HepG2 (cell line): ENCODE results near the gene DRD1. TPM values are rescaled to one million over a fixed set of nuclear protein-coding genes. Genes with fewer than 3 reads are reported as not detected.

Experiments used
- ARNT2 ChIP-seq: sonication (generic); formaldehyde crosslinking; IDR thresholded peaks from 2 replicates; pipeline ENCODE4 v1.8.0; 2022; ENCODE audit warnings: mild to moderate bottlenecking, low read depth, missing genetic modification reagents, moderate library complexity
- ASH2L ChIP-seq: fragments of 300-600, 200-600 bp; sonication (generic); IDR thresholded peaks from 2 replicates; pipeline ENCODE4 v1.7.0; 2017; ENCODE audit warnings: low read depth, mild to moderate bottlenecking, moderate library complexity, mixed read lengths, low read length; ENCODE audit not compliant: insufficient read length
- CEBPG ChIP-seq: IDR thresholded peaks from 2 replicates; pipeline ENCODE4 v1.6.1; 2016
- EHMT2 ChIP-seq: fragments of 200-600 bp; sonication (generic); IDR thresholded peaks from 2 replicates; pipeline ENCODE4 v1.7.0; 2017; ENCODE audit warnings: antibody characterized with exemption, low read depth, low read length, borderline replicate concordance
- EP300 ChIP-seq, 3 experiments: sonication (generic) in 1 of 3; formaldehyde crosslinking in 1 of 3; IDR thresholded peaks; 2 replicates each; pipeline versions ENCODE4 v1.5.1 to v1.6.1; 2011 to 2020; ENCODE audit warnings: low read depth in 2 of 3, low read length in 2 of 3, borderline replicate concordance in 1 of 3, improper control_type of control experiment in 1 of 3, mild to moderate bottlenecking in 1 of 3, missing genetic modification reagents in 1 of 3, moderate library complexity in 1 of 3
- HNF4A ChIP-seq: sonication (generic); formaldehyde crosslinking; IDR thresholded peaks from 2 replicates; pipeline ENCODE4 v1.4.0; 2020; ENCODE audit warnings: missing genetic modification reagents
- HNF4G ChIP-seq, 2 experiments: sonication (generic) in 1 of 2; formaldehyde crosslinking in 1 of 2; IDR thresholded peaks; 2 replicates each; pipeline versions ENCODE4 v1.4.0 to v1.6.1; 2011 to 2020; ENCODE audit warnings: borderline replicate concordance in 2 of 2, low read depth in 2 of 2, mild to moderate bottlenecking in 2 of 2, low read length in 1 of 2, missing genetic modification reagents in 1 of 2, moderate library complexity in 1 of 2
- MAFG ChIP-seq: sonication (generic); formaldehyde crosslinking; IDR thresholded peaks from 2 replicates; pipeline ENCODE4 v1.5.1; 2020; ENCODE audit warnings: mild to moderate bottlenecking, missing genetic modification reagents
- MAFK ChIP-seq, 2 experiments: IDR thresholded peaks in 1 of 2; conservative IDR thresholded peaks in 1 of 2; 2 replicates each; pipeline ENCODE4 v1.6.1; 2011; ENCODE audit warnings: improper control_type of control experiment in 2 of 2, low read length in 2 of 2
- NCOA2 ChIP-seq: sonication (generic); formaldehyde crosslinking; IDR thresholded peaks from 2 replicates; pipeline ENCODE4 v1.8.0; 2022; ENCODE audit warnings: inconsistent platforms
- NFIB ChIP-seq: sonication (generic); formaldehyde crosslinking; IDR thresholded peaks from 2 replicates; pipeline ENCODE4 v1.9.0; 2021; ENCODE audit warnings: missing genetic modification reagents, mild to moderate bottlenecking, borderline replicate concordance
- PCBP1 ChIP-seq: fragments of 200-400 bp; formaldehyde crosslinking; IDR thresholded peaks from 2 replicates; pipeline ENCODE4 v1.6.1; 2017; ENCODE audit warnings: mild to moderate bottlenecking, low read depth, low read length, borderline replicate concordance
- SIN3B ChIP-seq: fragments of 150-350 bp; IDR thresholded peaks from 2 replicates; pipeline ENCODE4 v1.6.1; 2014; ENCODE audit warnings: low read length
- SOX13 ChIP-seq, 3 experiments: fragments of 450-650 bp in 1 of 3; sonication (generic) in 1 of 3; formaldehyde crosslinking in 1 of 3; IDR thresholded peaks in 2 of 3; conservative IDR thresholded peaks in 1 of 3; 2 replicates each; pipeline versions ENCODE4 v1.5.0 to v1.6.1; 2016 to 2020; ENCODE audit warnings: antibody characterized with exemption in 1 of 3, mild to moderate bottlenecking in 1 of 3, missing compliant biosample characterization in 1 of 3, missing genetic modification reagents in 1 of 3, moderate library complexity in 1 of 3
- SOX5 ChIP-seq: IDR thresholded peaks from 2 replicates; pipeline ENCODE4 v1.6.1; 2016; ENCODE audit warnings: borderline replicate concordance
- TBX2 ChIP-seq: sonication (generic); formaldehyde crosslinking; IDR thresholded peaks from 2 replicates; pipeline ENCODE4 v1.5.0; 2020; ENCODE audit warnings: missing genetic modification reagents, mild to moderate bottlenecking, borderline replicate concordance
- ZNF17 ChIP-seq: sonication (generic); formaldehyde crosslinking; IDR thresholded peaks from 2 replicates; pipeline ENCODE4 v1.5.0; 2020; ENCODE audit warnings: mild to moderate bottlenecking, missing genetic modification reagents
- ZNF235 ChIP-seq: sonication (generic); formaldehyde crosslinking; IDR thresholded peaks from 2 replicates; pipeline ENCODE4 v1.8.1; 2023; ENCODE audit warnings: mild to moderate bottlenecking, missing genetic modification reagents, borderline replicate concordance
- ZNF30 ChIP-seq: sonication (generic); formaldehyde crosslinking; IDR thresholded peaks from 2 replicates; pipeline ENCODE4 v1.5.0; 2020; ENCODE audit warnings: mild to moderate bottlenecking, missing genetic modification reagents
- ZNF781 ChIP-seq: sonication (generic); formaldehyde crosslinking; IDR thresholded peaks from 2 replicates; pipeline ENCODE4 v1.5.1; 2020; ENCODE audit warnings: borderline replicate concordance, mild to moderate bottlenecking, missing genetic modification reagents; ENCODE audit errors: not compliant biosample characterization
- polyA plus RNA-seq, 8 experiments: library from polyadenylated mRNA; depleted of rRNA in 3 of 8; stranded (reverse) in 7 of 8; unstranded in 1 of 8; fragments of >200 nt; fragmentation: Illumina TruSeq in 4 of 8; extraction: Trizol in 4 of 8; gene quantifications; 2 replicates each; pipeline versions ENCODE4 v1.2.1 to v1.2.3, GENCODE V29; 2011 to 2016; ENCODE audit warnings: low read depth in 4 of 8, missing spikeins in 1 of 8, mixed read lengths in 1 of 8; ENCODE audit not compliant: insufficient read depth in 1 of 8
- total RNA-seq, 5 experiments: library from RNA; depleted of rRNA; stranded (reverse); fragments of >200 nt; fragmentation: Illumina TruSeq; extraction: Trizol; gene quantifications; 2 replicates each; pipeline ENCODE4 v1.2.3, GENCODE V29; 2016; ENCODE audit warnings: low read depth in 1 of 5
- TF ChIP-seq, protein P1 (sequence below): sonication (generic); formaldehyde crosslinking; IDR thresholded peaks from 2 replicates; pipeline ENCODE4 v1.5.1; 2020; ENCODE audit warnings: missing genetic modification reagents, mild to moderate bottlenecking, borderline replicate concordance
- TF ChIP-seq, protein P2 (sequence below): sonication (generic); formaldehyde crosslinking; conservative IDR thresholded peaks from 2 replicates; pipeline ENCODE4 v1.4.0; 2020; ENCODE audit warnings: missing genetic modification reagents
- TF ChIP-seq, protein P3 (sequence below): sonication (generic); formaldehyde crosslinking; conservative IDR thresholded peaks from 2 replicates; pipeline ENCODE4 v1.4.0; 2020; ENCODE audit warnings: missing genetic modification reagents

DRD1 gene
- total and polyA plus RNA-seq, 2 of the 13 experiments (the other 11 are each of a cell fraction or from before 2014, with no cell fraction given): not detected

DNA sequence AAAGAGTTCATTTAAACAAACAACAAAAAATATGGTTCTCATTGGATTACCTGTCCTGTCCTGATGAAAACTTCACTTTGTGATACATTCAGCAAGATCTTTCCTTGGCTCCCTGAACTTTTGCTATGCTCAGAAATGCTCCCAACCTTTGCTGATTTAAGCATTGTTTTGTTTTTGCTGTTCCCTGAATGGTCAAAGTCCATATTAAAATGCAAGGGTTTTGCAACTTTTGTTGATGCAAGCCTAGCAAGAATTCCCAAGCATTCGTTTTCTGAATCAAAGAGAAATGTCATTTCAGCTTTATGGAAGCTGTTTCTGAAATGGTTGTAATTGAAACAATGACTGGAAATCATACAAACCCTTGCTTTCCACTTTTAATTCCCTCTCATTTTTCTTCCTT, 31.3 kb upstream of the DRD1 start (continued):
- TF ChIP-seq HNF4G (IDR thresholded peaks at IDR 0.05; ENCODE audit: borderline replicate concordance, low read depth, low read length): peak; percentile 34; the same call in 1 of the 2 replicates
- TF ChIP-seq HNF4G (CRISPR knock-in tag; IDR thresholded peaks at IDR 0.05; ENCODE audit: borderline replicate concordance, low read depth): 0 out of 2 replicates have a peak, but pooled peaks have one; percentile 40
- peak; percentile 67 for TF ChIP-seq CEBPG (CRISPR knock-in tag)
- peak; percentile 21 for TF ChIP-seq ASH2L
- TF ChIP-seq ZNF17 (CRISPR knock-in tag): no peak
- no peak for TF ChIP-seq ZNF235
- peak in 1 of 2 experiments; percentile 36; a peak in 1 of 4 replicates for TF ChIP-seq EP300 (IDR thresholded peaks at IDR 0.05; ENCODE audit: low read depth in 2 of 2, low read length in 2 of 2)
- TF ChIP-seq EP300 (CRISPR knock-in tag; IDR thresholded peaks at IDR 0.05; ENCODE audit: borderline replicate concordance): no peak
- TF ChIP-seq, protein P1, sequence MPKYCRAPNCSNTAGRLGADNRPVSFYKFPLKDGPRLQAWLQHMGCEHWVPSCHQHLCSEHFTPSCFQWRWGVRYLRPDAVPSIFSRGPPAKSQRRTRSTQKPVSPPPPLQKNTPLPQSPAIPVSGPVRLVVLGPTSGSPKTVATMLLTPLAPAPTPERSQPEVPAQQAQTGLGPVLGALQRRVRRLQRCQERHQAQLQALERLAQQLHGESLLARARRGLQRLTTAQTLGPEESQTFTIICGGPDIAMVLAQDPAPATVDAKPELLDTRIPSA (CRISPR knock-in tag): no peak
- no peak for TF ChIP-seq SOX13 (IDR thresholded peaks at IDR 0.05)
- 0 out of 4 replicates have a peak, but pooled peaks of 1 of the 2 experiments have one; percentile 35 for TF ChIP-seq SOX13 (CRISPR knock-in tag; conservative IDR thresholded peaks at IDR 0.05 in 1 of 2, IDR thresholded peaks at IDR 0.05 in 1 of 2)
- TF ChIP-seq ZNF781 (CRISPR knock-in tag): no peak
- TF ChIP-seq NCOA2 (CRISPR knock-in tag): no peak
- peak; percentile 71 for TF ChIP-seq HNF4A (CRISPR knock-in tag)
- TF ChIP-seq, protein P2, sequence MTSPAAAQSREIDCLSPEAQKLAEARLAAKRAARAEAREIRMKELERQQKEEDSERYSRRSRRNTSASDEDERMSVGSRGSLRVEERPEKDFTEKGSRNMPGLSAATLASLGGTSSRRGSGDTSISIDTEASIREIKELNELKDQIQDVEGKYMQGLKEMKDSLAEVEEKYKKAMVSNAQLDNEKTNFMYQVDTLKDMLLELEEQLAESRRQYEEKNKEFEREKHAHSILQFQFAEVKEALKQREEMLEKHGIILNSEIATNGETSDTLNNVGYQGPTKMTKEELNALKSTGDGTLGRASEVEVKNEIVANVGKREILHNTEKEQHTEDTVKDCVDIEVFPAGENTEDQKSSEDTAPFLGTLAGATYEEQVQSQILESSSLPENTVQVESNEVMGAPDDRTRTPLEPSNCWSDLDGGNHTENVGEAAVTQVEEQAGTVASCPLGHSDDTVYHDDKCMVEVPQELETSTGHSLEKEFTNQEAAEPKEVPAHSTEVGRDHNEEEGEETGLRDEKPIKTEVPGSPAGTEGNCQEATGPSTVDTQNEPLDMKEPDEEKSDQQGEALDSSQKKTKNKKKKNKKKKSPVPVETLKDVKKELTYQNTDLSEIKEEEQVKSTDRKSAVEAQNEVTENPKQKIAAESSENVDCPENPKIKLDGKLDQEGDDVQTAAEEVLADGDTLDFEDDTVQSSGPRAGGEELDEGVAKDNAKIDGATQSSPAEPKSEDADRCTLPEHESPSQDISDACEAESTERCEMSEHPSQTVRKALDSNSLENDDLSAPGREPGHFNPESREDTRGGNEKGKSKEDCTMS (CRISPR knock-in tag): no peak
- no peak for TF ChIP-seq EHMT2
- no peak for TF ChIP-seq NFIB (CRISPR knock-in tag)
- no peak for TF ChIP-seq ARNT2 (CRISPR knock-in tag)
- TF ChIP-seq ZNF30 (CRISPR knock-in tag): no peak
- TF ChIP-seq TBX2: no peak
- TF ChIP-seq SIN3B: no peak
- peak; percentile 29; the same call in 1 of the 2 replicates for TF ChIP-seq SOX5
- no peak for TF ChIP-seq PCBP1
- TF ChIP-seq, protein P3, sequence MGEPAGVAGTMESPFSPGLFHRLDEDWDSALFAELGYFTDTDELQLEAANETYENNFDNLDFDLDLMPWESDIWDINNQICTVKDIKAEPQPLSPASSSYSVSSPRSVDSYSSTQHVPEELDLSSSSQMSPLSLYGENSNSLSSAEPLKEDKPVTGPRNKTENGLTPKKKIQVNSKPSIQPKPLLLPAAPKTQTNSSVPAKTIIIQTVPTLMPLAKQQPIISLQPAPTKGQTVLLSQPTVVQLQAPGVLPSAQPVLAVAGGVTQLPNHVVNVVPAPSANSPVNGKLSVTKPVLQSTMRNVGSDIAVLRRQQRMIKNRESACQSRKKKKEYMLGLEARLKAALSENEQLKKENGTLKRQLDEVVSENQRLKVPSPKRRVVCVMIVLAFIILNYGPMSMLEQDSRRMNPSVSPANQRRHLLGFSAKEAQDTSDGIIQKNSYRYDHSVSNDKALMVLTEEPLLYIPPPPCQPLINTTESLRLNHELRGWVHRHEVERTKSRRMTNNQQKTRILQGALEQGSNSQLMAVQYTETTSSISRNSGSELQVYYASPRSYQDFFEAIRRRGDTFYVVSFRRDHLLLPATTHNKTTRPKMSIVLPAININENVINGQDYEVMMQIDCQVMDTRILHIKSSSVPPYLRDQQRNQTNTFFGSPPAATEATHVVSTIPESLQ (CRISPR knock-in tag): no peak
- peak; percentile 32 to 64; a peak in 3 of 4 replicates for TF ChIP-seq MAFK (conservative IDR thresholded peaks at IDR 0.05 in 1 of 2, IDR thresholded peaks at IDR 0.05 in 1 of 2; ENCODE audit: low read length in 2 of 2)
- TF ChIP-seq MAFG (CRISPR knock-in tag): no peak
